HG03108 (cell line): ENCODE results near the gene GGCT.
A peak's percentile ranks its signal among the peaks of the same experiment; 100 is the strongest.

ENCODE experiments used
- ATAC-seq: cut with Tn5 transposase; IDR thresholded peaks from one replicate; pipeline ENCODE4 v1.9.1; 2021; ENCODE audit warnings: moderate library complexity; ENCODE audit not compliant: unreplicated experiment

The GGCT gene

DNA sequence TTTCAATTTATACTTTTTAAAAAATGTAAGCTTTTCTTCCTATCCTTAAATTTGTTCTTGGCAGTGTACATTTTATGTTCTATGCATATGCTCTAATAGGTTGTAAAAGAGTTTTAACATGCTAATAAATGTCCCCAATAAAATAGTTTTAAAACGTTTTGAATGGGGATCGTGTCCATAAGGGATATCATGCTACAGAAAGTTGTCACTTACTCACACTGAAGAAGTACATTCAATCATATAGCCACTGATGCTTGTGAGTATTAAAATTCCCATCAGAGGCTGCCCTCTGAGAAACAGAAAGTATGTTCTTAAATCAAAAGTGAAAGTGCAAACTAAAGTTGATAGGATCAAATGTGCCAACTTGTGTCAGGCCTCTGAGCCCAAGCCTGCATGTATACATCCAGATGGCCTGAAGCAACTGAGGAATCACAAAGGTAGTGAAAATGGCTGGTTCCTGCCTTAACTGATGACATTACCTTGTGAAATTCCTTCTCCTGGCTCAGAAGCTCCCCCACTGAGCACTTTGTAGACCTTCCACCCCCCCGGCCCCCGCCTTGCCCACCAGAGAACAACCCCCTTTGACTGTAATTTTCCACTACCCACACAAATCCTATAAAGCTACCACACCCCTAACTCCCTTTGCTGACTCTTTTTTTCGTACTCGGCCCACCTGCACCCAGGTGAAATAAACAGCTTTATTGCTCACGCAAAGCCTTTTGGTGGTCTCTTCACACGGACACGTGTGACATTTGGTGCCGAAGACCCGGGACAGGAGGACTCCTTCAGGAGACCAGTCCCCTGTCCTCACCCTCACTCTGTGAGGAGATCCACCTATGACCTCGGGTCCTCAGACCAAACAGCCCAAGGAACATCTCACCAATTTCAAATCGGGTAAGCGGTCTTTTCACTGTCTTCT lies 25.2 kb downstream of the GGCT start:
- ATAC-seq: no peak

DNA sequence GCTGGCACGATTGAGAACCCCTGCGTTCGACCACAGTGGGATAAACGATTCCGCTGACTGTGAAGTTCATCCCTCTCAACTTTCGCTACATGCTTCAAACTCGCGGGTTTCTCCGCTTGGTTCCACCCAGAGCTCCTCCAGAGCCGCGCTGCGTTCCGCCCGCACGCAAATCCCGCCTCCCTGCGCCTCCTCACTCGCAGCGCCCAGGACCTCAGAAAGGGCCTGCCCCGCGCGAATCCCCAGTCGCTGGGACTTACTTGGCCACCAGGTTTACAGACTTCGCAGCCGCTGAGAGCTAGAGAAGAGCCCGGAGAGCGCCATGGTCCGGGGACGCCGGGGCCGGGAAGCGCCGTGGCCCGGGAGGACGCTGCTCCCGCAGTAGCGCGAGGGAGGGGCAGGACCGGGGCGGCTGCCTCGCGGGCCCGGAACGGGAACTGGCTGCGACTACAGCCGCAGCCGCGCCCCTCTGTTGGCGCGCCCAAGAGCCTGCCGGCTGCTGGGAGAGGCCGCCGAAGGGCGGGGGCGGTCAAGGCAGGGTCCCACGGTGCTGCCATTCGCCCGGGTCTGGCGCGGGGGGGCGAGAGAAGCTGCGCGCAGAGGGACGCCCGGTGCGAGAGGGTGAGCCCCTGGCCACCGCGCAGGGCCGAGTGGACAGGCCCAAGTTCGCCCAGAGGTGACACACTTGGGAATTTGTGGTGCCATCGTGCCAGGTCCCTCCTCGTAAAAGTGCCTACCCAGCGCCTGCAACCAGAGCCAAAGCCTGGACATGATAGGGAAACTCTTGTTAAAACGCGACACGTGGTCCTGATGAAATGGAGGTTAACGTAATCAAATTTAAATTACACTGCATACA lies 26.1 kb downstream of the GGCT start, which contains the start of gene NOD1:
Gene NOD1, minus strand, starts transcription at position 436 of the 853 bp plus-strand sequence. CDS start 21,863 bp downstream, outside the sequence.
- peak; percentile 87 for ATAC-seq

DNA sequence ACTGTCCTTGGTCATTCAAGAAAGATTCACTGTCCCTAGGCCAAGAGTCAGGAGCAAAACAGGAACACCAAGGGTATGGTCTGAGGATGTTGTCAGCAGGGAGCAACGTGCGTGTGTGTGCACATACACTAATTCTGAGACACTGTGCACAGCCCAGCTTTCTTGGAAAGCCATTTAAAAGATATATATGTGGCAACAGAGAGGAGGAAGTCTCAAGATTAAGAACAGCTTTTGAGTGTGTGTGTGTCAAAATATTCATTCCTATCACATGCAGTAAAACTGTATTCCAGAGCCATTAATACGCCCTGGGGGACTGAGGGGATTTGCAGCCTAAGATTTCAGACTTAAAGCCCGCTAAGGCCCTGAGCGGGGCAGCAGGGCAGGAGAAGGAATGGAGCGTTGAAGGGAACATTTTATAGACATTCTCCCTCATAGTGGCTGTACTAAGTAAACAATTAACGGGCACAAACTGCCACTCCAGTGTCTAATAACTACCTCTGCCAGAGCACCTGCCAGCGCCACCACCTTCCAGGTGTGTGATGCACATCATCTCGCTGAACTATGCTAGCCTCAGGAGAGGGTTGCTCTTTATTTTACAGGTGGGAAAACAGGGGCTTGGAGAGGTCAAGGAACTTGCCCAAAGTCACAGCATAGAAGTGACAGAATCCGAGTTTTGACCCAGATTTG lies 28.0 kb downstream of the GGCT start:
- no peak for ATAC-seq

DNA sequence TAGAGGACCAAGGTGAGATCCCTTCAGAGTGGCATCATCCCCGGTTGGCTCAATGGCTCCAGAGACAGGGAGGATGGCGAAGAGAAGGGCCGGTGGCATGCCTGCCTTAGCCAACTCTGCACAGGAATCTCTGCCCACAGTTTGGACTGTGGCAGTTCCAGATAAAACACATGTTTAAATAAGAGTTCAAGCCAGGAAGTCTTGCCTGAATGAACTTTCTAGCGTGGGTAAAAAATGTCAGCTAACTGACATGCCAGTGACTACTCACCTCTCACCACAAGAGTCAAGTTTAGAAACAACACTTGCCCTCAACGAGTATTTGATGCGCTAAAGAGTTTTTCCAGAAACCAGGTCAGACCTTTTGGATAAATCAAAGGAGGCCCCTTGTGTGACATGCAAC lies 29.0 kb downstream of the GGCT start:
- ATAC-seq: no peak

DNA sequence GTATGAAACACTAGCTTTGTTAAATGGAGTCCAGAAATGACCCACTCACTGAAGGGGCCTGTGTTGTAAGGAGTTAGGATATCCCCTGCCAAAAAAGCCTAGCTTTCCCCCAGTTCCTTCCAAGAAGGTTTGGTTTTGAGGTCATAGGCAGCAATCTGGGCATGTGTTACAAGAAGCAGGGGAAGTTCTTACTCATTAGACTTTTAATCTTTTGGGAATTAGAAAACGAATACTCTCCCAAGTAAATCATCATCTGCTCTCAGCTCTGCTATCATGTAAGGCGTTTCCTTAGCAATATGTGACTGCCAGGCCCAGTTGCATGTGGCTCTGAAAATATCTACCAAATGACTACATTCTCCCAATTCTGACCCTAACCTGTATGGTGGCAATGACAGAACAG lies 29.7 kb downstream of the GGCT start:
- ATAC-seq: no peak

DNA sequence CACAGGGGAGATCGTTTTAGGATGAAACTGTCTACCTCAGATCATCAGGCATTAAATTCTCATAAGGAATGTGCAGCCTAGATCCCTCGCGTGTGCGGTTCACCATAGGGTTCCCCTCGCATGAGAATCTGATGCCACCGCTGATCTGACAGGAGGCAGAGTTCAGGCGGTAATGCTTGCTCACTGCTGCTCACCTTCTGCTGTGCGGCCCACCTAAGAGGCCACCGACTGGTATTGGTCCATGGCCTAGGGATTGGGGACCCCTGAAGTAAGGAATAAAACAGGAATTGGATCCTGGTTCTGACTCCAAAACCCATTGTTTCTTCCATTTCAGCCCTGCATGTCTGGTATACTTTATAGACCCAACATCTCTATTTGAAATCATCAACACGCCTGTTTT lies 30.1 kb downstream of the GGCT start:
- ATAC-seq: no peak

DNA sequence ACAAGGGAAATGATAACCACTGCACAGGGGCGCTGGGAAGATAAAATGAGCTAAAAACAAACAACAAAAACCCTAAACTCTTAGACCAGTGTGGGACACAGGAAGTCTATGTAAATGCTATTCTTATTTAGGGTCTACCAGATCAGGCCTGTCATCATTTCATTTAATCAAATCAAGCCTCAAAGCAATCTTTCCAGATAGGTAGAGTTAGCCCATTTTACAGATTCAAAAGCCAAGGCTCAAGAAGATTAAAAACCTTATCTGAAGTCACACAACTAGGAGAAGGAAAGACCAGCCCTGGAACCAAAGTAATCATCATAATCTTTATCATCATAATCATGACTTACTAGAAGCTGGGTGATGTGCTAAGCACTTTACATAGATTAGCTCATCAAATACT lies 30.7 kb downstream of the GGCT start:
- no peak for ATAC-seq

DNA sequence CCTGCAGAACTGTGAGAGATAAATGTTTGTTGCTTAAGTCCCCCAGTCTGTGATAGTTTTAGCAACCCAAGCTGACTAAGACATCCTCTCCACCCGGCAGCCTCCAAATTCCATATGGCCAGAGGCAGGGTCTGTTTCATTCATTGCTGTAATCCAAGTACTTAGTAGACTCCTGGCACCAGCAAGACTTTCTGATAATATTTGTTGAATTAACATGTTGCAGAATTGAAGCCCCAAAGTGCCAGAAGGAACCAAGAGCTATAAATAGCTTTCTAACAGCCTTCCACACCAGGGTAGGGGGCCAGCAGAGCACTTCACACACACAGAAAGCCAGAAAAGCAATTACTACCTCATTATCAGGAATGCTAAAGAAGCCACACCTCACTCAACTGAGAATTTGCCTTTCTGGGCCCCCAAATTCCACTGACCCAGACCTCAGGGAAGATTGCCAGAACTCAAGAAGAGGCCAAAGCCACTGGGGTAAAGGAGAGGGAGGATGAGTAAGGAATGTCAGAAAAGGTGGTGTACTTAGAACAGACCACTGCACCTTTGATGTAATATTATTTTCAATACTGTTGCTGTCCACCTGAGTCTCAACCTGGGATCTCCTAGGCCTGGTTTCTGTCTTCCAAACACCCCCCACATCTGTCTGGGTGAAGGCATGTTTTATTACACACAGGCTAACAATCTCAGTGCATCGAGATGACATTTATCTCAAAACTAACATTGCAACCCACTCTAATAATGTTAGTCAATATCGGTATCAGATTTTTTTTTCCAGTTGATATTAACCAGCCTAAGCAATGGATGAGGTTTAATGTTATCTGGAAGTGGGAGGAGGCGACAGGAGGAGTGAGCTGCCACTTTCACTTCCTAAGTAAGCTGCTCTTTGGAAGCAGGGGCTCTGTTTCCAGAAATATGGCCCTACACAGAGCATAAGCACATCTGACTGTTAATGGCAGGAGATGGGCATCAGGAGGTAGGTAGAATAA lies 31.5 kb downstream of the GGCT start:
- no peak for ATAC-seq

DNA sequence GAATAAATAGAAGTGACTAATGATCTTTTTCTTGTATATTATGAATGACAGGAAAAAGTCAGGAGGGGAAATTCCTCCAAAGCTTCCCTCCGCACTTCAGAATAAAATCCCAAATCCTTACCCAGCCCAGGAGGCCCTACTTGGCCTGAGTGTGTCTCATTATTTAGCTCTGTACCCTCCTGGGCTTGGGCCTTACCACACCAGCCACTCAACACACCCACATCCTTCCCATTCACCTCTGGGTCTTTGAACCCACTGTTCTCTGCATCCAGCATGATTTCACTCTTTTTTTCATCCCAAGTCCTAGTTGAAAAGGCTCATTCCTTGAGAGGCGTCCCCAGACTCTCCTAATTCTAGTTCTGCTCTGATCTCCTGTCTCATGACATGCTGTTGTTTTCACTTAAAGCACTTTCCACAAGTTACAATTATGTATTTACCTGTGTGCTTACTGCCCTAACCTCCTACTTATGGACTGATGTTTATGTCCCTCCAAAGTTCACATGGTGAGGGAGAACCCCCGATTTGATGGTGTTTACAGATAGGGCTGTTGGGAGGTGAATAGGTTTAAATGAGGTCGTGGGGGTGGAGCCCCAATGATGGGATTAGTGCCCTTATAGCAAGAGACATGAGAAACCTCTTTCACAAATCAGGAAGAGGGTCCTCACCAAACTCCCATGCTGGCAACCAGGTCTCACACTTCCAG lies 32.4 kb downstream of the GGCT start:
- ATAC-seq: no peak

DNA sequence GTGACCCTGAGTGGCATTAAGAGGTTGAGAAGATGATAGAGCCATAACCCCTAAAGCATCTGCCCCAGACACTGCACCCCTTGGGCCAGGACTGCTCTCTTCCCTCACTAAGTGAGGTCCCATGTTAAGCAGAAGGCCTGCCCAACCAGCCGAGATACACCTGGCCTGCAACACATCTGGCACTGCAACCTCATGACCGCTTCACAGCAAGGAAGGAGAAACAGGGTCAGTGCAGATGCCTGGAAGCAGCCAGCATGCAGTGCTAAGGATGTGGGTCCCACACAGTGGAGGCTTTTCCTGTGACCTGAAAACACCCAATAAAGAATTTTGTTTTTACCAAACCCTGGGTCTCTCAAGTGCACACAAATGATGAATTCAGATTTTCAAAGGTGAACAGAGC lies 33.4 kb downstream of the GGCT start:
- ATAC-seq: no peak

DNA sequence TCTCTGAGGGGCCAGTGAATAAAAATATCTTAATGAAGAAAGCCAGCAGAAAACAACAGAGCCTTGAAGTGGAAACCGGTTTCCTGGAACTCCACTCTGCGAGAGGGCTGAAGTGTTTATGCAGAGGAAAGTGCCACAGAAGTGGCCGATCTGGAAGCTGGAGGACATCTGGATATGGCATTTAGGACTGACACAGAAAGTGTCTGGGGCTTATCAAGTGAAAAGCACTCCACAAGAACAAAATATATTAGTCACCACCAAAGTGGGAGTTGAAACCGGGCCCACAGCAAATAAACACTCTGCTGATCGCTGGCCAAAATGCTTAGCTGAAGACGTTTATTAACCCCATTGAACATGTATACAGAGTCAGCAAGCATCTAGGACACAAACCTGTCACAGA lies 33.9 kb downstream of the GGCT start:
- no peak for ATAC-seq

DNA sequence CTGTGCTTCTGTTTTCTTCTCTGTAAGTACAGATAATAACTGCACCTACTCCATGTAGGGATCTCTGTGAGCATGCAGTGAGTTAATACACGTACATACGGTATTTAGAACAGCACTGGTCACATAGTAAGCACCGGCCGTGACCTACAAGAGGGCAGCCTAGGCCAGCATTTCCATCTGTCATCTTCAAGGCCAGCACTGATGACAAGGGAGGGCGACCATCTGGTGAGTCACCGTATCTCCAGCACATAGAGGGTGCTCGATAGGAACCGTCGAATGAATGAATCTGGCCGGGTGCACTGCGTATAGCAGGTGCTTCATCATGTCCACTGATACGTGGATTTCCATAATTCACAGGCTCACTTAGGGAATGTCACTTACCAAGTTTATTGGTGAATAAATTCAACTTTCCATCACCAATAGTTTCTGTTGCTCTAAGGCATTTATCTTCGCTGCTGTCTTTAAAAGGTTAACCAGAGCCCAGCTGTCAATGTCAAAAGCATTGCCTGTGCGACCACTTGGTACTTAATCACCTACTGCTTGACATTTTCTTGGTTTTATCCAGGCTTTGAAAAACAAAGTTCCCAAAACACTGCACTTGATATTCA lies 34.4 kb downstream of the GGCT start:
- no peak for ATAC-seq

DNA sequence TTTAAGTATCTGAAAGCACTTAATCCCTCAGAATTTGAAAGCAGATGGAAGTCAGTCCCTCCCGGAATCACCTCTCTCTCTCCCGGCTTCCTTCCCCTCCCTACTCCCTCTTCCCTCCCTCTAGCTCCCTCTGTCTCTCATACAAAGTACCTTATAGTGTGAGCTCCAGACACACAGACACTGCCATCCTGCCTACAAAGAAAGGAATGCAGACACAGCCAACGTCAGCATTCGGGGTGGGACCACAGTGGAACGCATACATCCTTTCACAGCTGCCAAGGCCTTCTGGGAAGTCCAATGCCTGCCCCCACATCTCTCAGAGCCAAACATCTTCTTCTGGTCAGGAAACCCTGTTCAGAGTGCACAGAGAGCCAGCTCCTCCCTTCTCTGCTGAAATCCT lies 35.3 kb downstream of the GGCT start:
- ATAC-seq: no peak

DNA sequence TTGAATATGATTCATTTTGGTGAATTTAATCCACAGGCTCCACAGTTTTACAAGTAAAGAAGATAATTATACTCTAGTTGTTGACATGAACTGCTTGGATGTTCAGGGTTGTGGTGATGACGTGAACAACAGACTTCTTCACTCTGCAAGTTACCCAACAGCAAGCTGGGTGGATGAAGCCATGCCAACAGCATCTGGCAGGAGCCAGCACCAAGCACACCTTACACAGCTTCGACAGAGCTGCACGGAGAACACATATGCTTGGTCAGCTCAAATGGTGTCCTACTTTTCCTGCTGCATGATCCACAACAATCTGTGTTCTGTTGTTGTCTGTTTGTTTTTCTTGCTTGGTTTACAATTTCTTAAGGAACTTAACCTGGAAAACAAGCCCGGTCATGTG lies 35.8 kb downstream of the GGCT start:
- ATAC-seq: no peak

DNA sequence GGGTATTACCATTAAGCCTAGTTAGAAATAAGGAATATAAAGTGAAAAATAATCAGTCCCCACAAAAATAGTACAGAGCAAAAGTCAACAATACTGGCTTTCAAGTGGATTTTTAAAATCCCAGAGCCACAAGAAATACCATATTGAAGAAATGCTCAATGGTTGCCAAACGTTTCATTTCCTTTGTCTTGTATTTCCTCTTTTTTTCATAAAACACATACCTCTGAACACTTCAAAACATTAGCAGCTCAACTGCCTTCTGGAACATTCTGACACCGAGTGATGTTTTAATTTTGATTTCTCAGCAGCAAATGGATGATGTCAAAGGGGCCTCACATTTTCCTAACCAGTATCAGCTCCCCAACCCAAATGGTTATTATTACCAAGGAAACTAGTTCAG lies 36.6 kb downstream of the GGCT start:
- ATAC-seq: no peak

DNA sequence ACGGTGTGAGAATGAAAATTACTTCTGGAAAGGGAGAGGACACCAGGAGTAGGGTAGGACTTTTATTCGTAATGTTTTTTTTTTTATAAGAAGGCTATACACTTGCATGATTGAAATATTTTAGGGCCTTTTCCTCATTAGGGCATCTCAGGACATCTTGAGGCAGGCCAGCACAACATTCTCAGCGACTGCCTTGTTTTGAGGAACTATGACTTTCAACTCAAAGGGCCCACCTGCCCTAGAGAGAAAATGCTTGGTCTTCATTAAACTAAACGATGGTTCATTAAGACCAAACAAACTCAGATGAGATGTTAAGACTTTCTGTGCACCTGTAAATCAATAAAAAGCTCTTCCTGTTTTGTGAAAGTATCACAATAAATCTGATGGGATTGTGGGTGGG lies 37.4 kb downstream of the GGCT start:
- ATAC-seq: no peak

DNA sequence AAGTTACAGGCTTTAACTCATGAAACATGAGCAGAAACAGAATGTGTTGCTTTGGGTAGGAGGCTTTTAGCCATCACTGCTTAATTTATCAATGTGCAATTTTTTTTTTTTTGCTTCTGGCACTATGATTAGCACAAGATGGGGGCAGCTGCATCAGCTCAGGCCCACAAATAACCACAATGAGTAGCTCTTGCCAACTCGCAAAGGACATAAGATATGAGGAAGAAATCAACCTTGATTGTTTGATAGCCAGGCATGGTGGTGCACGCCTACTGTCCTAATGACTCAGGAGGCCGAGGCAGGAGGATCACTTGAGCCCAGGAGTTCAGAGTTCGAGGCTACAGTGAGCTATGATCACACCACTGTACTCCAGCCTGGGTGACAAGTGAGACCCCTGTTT lies 38.4 kb downstream of the GGCT start:
- no peak for ATAC-seq

DNA sequence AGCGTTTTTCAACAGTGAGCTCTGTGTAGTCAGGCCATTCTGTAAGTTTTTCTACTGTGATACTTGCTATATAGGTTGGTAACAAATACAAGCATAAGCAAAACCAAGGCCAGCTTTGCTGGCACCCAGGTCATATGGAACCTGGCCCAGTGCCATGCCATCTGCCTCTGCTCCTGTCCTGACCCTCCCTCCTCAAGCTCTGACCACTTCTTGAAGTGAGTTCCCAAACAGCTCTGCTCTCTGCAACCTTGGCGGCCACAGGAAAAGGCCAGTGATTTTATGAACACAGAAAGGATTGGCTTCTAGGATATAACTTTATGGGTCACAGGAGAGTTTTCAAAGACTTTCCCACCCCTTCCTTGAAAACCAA lies 38.8 kb downstream of the GGCT start:
- no peak for ATAC-seq
